Pons (tissue), 1 donor: Measurements from ENCODE around the gene C10orf95.

Experiments
- DNase-seq: peaks from one replicate; pipeline ENCODE4 v3.0.0-alpha.2; 2016; ENCODE audit warnings: low spot score

Gene C10orf95

DNA sequence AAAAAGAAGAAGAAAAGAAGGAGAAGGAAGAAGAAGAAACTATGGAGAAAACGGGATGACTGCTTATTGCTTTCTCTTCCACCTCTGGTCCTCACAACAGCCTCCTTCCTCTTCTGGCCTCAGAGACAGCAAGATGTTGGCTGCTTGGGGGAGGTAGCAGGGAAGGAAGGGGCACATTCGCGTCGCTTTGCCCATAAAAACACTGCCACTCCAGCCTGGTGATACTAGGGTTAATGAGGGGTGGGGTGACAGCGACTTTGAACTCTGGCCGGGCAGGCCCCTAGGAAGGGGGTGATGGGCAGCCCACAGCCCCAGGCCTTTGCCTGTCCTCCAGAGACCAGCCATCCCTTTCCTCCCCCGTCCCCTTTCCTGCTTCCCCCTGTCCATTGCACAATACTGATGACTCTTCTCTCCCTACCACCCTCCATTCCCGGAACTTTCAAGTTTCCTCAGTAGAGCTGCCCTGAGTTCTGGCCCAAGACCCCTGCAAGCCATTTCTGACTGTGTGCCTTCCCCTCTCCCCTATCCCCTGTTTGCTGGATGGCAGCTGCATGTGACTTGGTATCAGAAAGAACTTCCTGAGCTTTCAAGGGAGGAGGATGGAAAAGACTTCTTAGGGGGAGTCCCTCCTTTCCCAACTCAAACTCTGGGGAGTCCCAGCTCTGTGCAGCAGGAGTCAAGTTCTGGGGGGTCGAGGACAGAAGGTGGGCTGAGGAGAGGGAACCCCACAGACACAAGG is 16.8 kb downstream of the C10orf95 start:
- no peak for DNase-seq

- DNase-seq = no peak
Measured at GRCh38 chr10:102433619-102434046, 17.7 kb downstream of the C10orf95 start.

- DNase-seq = peak; percentile 96
Measured at GRCh38 chr10:102432162-102432950, 19.0 kb downstream of the C10orf95 start, which contains the start of gene CUEDC2. TSS of gene CUEDC2 (minus strand) at chr10:102432574. CDS start at chr10:102425188, 7,386 bp downstream.

- no peak for DNase-seq
Measured at GRCh38 chr10:102431452-102432124, 19.8 kb downstream of the C10orf95 start.

DNA sequence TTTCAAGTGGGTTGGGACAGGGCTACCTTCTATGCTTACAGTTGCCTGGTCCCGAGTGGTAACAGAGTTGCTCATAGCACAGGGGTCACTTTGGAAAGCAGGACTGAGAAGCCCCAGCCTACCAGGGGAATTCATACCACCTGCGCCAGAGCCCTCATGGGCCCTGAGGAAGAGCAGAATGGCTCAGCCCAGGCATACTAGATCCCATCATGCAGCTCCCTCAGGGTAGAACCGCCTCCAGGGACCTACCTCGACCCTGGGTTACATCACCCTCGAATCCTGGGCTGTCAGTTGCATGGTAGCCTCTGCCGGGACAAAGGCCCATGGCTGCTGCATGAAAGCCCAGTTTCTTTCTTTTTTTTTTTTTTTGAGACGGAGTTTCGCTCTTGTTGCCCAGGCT is 21.9 kb downstream of the C10orf95 start:
- DNase-seq = no peak

- no peak for DNase-seq
Measured at GRCh38 chr10:102426803-102427287, 24.5 kb downstream of the C10orf95 start.

GRCh38 chr10:102425444-102425843 is 25.9 kb downstream of the C10orf95 start:
- no peak for DNase-seq

DNA sequence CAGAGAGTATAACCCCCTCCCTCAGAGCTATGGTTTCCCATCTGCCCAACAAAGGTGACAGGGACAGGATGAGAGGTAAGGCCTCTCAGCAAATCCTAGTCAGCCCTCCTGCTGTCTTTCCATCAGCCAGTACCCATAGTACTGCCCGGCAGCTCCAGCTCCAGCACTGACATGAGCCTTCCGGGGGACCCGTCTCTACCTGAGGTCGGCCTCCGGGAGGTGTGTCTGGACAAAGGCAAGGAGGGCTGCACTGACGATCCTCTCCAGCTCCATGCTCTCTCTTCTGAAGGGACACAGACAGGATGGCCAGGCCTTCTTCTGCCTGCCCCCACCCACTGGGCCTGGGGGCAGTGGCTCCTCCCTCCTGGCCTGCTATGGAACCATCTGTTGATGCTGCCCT is 26.4 kb downstream of the C10orf95 start:
- no peak for DNase-seq

DNA sequence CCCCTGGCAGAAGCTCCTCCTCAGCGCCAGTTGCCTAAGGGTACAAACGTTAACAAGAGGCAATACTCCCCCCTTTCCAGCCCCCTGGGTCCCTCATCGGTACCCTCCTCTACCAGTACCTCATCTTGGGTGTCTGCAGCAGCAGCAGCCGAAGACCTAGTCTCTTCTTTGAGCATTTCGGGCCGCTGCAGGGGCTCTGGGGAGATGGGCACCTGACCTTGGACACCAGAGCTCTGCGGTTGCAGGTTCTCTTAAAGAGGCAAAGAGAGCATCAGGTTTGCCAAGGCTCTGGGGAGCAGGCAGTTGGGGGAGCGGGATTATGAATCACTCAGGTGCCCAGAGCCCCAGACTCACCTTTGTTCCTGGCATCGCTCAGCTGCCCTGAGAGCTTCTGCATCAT is 27.2 kb downstream of the C10orf95 start:
- DNase-seq = no peak

GRCh38 chr10:102423372-102423968 is 27.9 kb downstream of the C10orf95 start:
- DNase-seq = no peak

GRCh38 chr10:102422545-102423129 is 28.7 kb downstream of the C10orf95 start:
- peak; percentile 61 for DNase-seq

DNA sequence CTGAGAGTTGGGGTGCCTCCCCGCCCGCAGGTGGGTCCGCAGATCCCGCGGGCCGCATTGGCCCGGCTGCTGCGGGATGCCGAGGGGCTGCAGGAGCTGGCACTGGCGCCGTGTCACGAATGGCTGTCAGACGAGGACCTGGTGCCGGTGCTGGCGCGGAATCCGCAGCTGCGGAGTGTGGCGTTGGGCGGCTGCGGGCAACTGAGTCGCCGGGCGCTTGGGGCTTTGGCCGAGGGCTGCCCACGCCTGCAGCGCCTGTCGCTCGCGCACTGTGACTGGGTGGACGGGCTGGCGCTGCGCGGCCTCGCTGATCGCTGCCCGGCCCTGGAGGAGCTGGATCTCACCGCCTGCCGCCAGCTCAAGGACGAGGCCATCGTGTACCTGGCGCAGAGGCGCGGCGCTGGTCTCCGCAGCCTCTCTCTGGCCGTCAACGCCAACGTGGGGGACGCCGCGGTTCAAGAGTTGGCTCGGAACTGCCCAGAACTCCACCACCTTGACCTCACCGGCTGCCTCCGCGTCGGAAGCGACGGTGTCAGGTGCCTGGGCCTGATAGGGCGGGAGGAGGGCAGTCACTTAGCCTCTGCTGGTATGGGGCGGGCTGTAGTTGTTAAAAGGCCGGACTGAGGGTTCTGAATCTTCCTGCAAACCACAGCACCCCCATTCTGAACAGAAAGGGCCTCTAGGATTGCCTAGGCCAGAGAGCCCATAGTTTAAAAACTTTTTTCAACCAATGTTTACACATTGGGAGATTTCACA is 29.4 kb downstream of the C10orf95 start:
- no peak for DNase-seq

DNA sequence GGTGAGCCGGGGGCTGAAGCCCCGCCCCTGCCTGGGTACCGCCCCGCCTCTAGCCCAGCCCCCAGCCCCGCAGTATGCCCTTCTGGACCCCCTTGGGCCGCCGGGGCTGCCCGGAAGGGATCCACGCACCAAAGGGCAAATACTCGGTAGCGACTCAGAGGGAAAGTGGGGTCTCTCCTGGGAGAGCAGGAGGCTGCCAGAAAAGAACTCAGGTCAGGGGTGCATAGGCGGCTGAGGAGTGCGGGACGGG is 29.9 kb downstream of the C10orf95 start:
- no peak for DNase-seq

- peak; percentile 95 for DNase-seq
Measured at GRCh38 chr10:102420714-102421506, 30.4 kb downstream of the C10orf95 start, which contains the start of gene FBXL15. TSS of gene FBXL15 (plus strand) at chr10:102420836. CDS start at chr10:102421130, 294 bp downstream.

GRCh38 chr10:102420181-102420713 is 31.1 kb downstream of the C10orf95 start:
- DNase-seq = no peak

- DNase-seq = no peak
Measured at GRCh38 chr10:102419269-102420180, 31.8 kb downstream of the C10orf95 start.

GRCh38 chr10:102418622-102419268 is 32.6 kb downstream of the C10orf95 start, which contains the start of gene PSD:
TSS of gene PSD (minus strand) at chr10:102418785. CDS start at chr10:102417038, 1,747 bp downstream.
- DNase-seq = no peak

GRCh38 chr10:102416695-102417094 is 34.6 kb downstream of the C10orf95 start:
- no peak for DNase-seq
